ENCODE measurements around the gene KRTAP4-1. TPM values are rescaled to one million over a fixed set of nuclear protein-coding genes. Genes with fewer than 3 reads are reported as not detected.

Gene KRTAP4-1
- total and polyA plus RNA-seq, 9 of the 15 experiments (the other 6 are each of a cell fraction or from before 2014, with no cell fraction given), result not detected

DNA sequence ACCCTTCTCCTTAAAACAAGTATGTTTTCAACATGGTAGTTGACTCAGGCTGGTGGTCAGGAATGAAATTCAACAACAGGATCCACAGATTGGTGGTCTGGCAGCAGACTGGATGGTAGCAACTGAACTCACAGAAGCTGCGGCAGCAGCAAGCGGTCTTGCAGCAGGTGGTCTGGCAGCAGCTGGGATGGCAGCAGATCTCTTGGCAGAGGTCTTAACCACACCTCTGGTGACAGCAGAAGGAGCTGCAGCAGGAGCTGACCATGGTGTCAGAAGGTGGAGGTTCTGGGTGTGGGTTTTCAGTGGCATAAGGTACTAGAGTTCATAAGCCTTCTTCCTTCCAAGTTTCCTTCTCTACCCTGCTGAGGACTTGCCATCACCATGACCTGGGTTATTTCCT is 2.2 kb upstream of the KRTAP4-1 start (continued):
- TF ChIP-seq, protein P1, sequence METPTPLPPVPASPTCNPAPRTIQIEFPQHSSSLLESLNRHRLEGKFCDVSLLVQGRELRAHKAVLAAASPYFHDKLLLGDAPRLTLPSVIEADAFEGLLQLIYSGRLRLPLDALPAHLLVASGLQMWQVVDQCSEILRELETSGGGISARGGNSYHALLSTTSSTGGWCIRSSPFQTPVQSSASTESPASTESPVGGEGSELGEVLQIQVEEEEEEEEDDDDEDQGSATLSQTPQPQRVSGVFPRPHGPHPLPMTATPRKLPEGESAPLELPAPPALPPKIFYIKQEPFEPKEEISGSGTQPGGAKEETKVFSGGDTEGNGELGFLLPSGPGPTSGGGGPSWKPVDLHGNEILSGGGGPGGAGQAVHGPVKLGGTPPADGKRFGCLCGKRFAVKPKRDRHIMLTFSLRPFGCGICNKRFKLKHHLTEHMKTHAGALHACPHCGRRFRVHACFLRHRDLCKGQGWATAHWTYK (CRISPR knock-in tag; IDR thresholded peaks at IDR 0.05), result no peak
- TF ChIP-seq ERF (CRISPR knock-in tag; IDR thresholded peaks at IDR 0.05), result no peak
- TF ChIP-seq TCF7L2 (IDR thresholded peaks at IDR 0.05; ENCODE audit: low read depth, low read length), result no peak
- no peak for TF ChIP-seq HDAC3 (IDR thresholded peaks at IDR 0.05; ENCODE audit: borderline replicate concordance, partially characterized antibody)
- TF ChIP-seq, protein P2, sequence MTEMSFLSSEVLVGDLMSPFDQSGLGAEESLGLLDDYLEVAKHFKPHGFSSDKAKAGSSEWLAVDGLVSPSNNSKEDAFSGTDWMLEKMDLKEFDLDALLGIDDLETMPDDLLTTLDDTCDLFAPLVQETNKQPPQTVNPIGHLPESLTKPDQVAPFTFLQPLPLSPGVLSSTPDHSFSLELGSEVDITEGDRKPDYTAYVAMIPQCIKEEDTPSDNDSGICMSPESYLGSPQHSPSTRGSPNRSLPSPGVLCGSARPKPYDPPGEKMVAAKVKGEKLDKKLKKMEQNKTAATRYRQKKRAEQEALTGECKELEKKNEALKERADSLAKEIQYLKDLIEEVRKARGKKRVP (CRISPR knock-in tag; IDR thresholded peaks at IDR 0.05), result no peak
- no peak for TF ChIP-seq ZKSCAN3 (CRISPR knock-in tag; IDR thresholded peaks at IDR 0.05)

DNA sequence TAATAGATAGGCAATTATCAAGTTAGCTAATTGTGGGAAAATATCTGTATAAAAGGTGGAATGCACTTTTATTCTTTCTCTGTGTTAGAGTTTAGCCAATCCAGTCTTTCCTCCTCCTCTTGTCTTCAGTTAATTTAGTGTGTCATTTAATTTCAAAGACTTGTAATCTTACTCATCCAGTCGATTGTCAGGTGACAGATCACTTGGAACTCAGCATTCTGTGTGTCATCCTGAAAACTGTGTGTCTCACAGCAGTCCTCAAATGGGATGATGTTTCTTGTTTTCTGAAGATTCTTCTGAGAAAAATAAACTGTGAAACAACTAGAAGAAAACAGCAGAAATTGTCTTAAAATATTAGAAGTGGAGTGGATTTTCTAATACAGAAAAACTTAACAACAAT is 290 bp upstream of the KRTAP4-1 start:
- no peak overlapping the region for H3K9ac ChIP-seq (ENCODE audit: insufficient read depth in 1 of 2, low read depth in 2 of 2, low read length in 2 of 2)
- in situ Hi-C loops (cut with MboI) (no loop called here), intact Hi-C loops (cut with micrococcal nuclease) (no loop called here)
- H3K4me1 ChIP-seq (replicated peaks in 1 of 2; ENCODE audit: control insufficient read depth in 2 of 2, insufficient read depth in 2 of 2, low read length in 2 of 2), result peaks cover 0 to 2% of the 10 kb centered on the region in 2 experiments; a peak in 2 of 5 replicates
- no peak overlapping the region for H3K4me2 ChIP-seq (ENCODE audit: insufficient read depth, low read length)
- no TSS peak for BruUV-seq (replicated peaks)
- POLR2A ChIA-PET, result no interaction called here
- no peak overlapping the region for H3K4me3 ChIP-seq
- H3K27me3 ChIP-seq (ENCODE audit: control insufficient read depth in 2 of 2, insufficient read depth in 2 of 2, low read length in 2 of 2), result peaks cover 0 to 11% of the 10 kb centered on the region in 2 experiments; a peak in 3 of 5 replicates
- H2AFZ ChIP-seq (ENCODE audit: low read depth, low read length), result no peak overlapping the region
- DNase-seq (ENCODE audit: extremely low read depth in 1 of 4, low spot score in 3 of 4), result no peak
- H4K20me1 ChIP-seq (replicated peaks; ENCODE audit: control insufficient read depth, insufficient read depth, low read length), result no peaks in the 10 kb centered on the region
- no peaks in the 10 kb centered on the region for H3K36me3 ChIP-seq (ENCODE audit: control insufficient read depth, insufficient read depth, low read length)
- H3K79me2 ChIP-seq (ENCODE audit: control insufficient read depth, insufficient read depth, low read length), result no peaks in the 10 kb centered on the region
- no peaks in the 10 kb centered on the region for H3K9me1 ChIP-seq (ENCODE audit: control insufficient read depth, insufficient read depth, low read length)
- CTCF ChIA-PET (ENCODE audit: low intra/inter-chr PET ratio), result no interaction called here
- no peaks in the 10 kb centered on the region for H3K9me3 ChIP-seq (replicated peaks; ENCODE audit: control insufficient read depth, insufficient read depth, low read depth, low read length)
- H3K27ac ChIP-seq (ENCODE audit: extremely low read depth, low read depth, low read length), result no peak overlapping the region
- FAIRE-seq, result no peak
- 0% methylated on average over 1 of the region's 1 CpG for whole genome bisulfite sequencing (ENCODE audit: insufficient coverage, low coverage, missing lambda C conversion rate)
- no peak for ATAC-seq
- TF ChIP-seq STAT5A (IDR thresholded peaks at IDR 0.05; ENCODE audit: borderline replicate concordance, low read length) (no peak), MXI1 (IDR thresholded peaks at IDR 0.05; ENCODE audit: low read depth, low read length) (no peak), ZNF239 (CRISPR knock-in tag; IDR thresholded peaks at IDR 0.05) (no peak), ZNF830 (CRISPR knock-in tag; IDR thresholded peaks at IDR 0.05) (no peak), FOXP1 (CRISPR knock-in tag; IDR thresholded peaks at IDR 0.05) (no peak), SRSF7 (optimal IDR thresholded peaks at IDR 0.05; ENCODE audit: low read depth, low read length) (no peak), ADNP (tag; IDR thresholded peaks at IDR 0.05) (no peak), SAFB (IDR thresholded peaks at IDR 0.05; ENCODE audit: borderline replicate concordance, low read depth, low read length) (no peak), HDAC8 (tag; IDR thresholded peaks at IDR 0.05) (no peak), TRIM28 (IDR thresholded peaks at IDR 0.05) (no peak), JUNB (CRISPR knock-in tag; conservative IDR thresholded peaks at IDR 0.05) (no peak)
- TF ChIP-seq, protein P3, sequence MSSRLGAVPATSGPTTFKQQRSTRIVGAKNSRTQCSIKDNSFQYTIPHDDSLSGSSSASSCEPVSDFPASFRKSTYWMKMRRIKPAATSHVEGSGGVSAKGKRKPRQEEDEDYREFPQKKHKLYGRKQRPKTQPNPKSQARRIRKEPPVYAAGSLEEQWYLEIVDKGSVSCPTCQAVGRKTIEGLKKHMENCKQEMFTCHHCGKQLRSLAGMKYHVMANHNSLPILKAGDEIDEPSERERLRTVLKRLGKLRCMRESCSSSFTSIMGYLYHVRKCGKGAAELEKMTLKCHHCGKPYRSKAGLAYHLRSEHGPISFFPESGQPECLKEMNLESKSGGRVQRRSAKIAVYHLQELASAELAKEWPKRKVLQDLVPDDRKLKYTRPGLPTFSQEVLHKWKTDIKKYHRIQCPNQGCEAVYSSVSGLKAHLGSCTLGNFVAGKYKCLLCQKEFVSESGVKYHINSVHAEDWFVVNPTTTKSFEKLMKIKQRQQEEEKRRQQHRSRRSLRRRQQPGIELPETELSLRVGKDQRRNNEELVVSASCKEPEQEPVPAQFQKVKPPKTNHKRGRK (tag; IDR thresholded peaks at IDR 0.05), result no peak
- TF ChIP-seq, protein P4, sequence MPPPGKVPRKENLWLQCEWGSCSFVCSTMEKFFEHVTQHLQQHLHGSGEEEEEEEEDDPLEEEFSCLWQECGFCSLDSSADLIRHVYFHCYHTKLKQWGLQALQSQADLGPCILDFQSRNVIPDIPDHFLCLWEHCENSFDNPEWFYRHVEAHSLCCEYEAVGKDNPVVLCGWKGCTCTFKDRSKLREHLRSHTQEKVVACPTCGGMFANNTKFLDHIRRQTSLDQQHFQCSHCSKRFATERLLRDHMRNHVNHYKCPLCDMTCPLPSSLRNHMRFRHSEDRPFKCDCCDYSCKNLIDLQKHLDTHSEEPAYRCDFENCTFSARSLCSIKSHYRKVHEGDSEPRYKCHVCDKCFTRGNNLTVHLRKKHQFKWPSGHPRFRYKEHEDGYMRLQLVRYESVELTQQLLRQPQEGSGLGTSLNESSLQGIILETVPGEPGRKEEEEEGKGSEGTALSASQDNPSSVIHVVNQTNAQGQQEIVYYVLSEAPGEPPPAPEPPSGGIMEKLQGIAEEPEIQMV (tag; conservative IDR thresholded peaks at IDR 0.05; ENCODE audit: low read depth), result no peak

All from K562 (cell line).